H1 (cell line): ENCODE results near the gene DNAJA3. TPM values are rescaled to one million over a fixed set of nuclear protein-coding genes. Genes with fewer than 3 reads are reported as not detected.

ENCODE experiments used
- CTCF ChIA-PET: fragments of 300-600 bp; sonication (Branson Sonifier 250); formaldehyde crosslinking; loops from one replicate; lab custom pipeline; 2021; ENCODE audit not compliant: partially characterized antibody; lab: Charles Lee
- POLR2A ChIA-PET: fragments of 300-600 bp; sonication (Branson Sonifier 250); formaldehyde crosslinking; loops from one replicate; lab custom pipeline; 2021; ENCODE audit warnings: inconsistent platforms; ENCODE audit not compliant: partially characterized antibody; lab: Charles Lee
- DNase-seq, 2 experiments: peaks; one replicate each; pipeline versions ENCODE4 v3.0.0 to v3.0.0-alpha.2; 2010 to 2022; ENCODE audit warnings: low spot score in 2 of 2, low read depth in 1 of 2, mixed read lengths in 1 of 2
- FAIRE-seq: peaks from 2 replicates; lab custom pipeline; 2011; peaks lifted over from hg19 to GRCh38; lab: Jason Lieb, UNC
- H2AFZ ChIP-seq: 2 replicates; pipeline ENCODE4 v1.8.1; 2012; ENCODE audit warnings: low read length, inconsistent platforms
- H2AK5ac ChIP-seq: 2 replicates; pipeline ENCODE4 v1.6.1; 2013; ENCODE audit warnings: low read depth, low read length
- H2BK120ac ChIP-seq: replicated peaks from 2 replicates; pipeline ENCODE3; 2013; ENCODE audit warnings: low read depth, low read length, inconsistent platforms
- H2BK12ac ChIP-seq: 2 replicates; pipeline ENCODE4 v1.6.1; 2013; ENCODE audit warnings: low read depth, low read length
- H2BK15ac ChIP-seq: 2 replicates; pipeline ENCODE4 v1.6.1; 2013; ENCODE audit warnings: low read length
- H2BK20ac ChIP-seq: 2 replicates; pipeline ENCODE4 v1.6.1; 2013; ENCODE audit warnings: low read length
- H2BK5ac ChIP-seq: 2 replicates; pipeline ENCODE4 v1.6.1; 2013; ENCODE audit warnings: low read depth, low read length
- H3K14ac ChIP-seq: 2 replicates; pipeline ENCODE4 v1.6.1; 2013; ENCODE audit warnings: inconsistent platforms; ENCODE audit not compliant: insufficient read length
- H3K18ac ChIP-seq: 2 replicates; pipeline ENCODE4 v1.6.1; 2013; ENCODE audit warnings: low read length; ENCODE audit errors: extremely low read depth
- H3K23ac ChIP-seq: 2 replicates; pipeline ENCODE4 v1.6.1; 2013; ENCODE audit warnings: inconsistent platforms; ENCODE audit not compliant: insufficient read length
- H3K23me2 ChIP-seq: 2 replicates; pipeline ENCODE4 v1.6.1; 2013; ENCODE audit warnings: low read depth, low read length
- H3K27ac ChIP-seq: 2 replicates; pipeline ENCODE4 v1.6.1; 2011; ENCODE audit warnings: low read depth, low read length, inconsistent platforms
- H3K27me3 ChIP-seq, 4 experiments: replicated peaks in 1 of 4; 1 replicate in 1 of 4; 2 replicates in 3 of 4; pipeline versions ENCODE4 v1.6.1 to v1.8.1; 2011 to 2013; ENCODE audit warnings: low read length in 3 of 4, mild to moderate bottlenecking in 3 of 4, inconsistent platforms in 2 of 4, mixed read lengths in 2 of 4, moderate library complexity in 1 of 4; ENCODE audit not compliant: control insufficient read depth in 3 of 4, insufficient read depth in 3 of 4; ENCODE audit errors: extremely low read depth in 1 of 4
- H3K36me3 ChIP-seq, 4 experiments: 2 replicates each; pipeline versions ENCODE4 v1.6.1 to v1.8.1; 2011 to 2013; ENCODE audit warnings: mild to moderate bottlenecking in 4 of 4, low read length in 3 of 4, moderate library complexity in 2 of 4, control low read depth in 1 of 4, inconsistent platforms in 1 of 4; ENCODE audit not compliant: insufficient read depth in 4 of 4, control insufficient read depth in 2 of 4
- H3K4ac ChIP-seq: replicated peaks from 2 replicates; pipeline ENCODE3; 2013; ENCODE audit warnings: low read length, low read depth, mixed read lengths, inconsistent platforms; ENCODE audit not compliant: insufficient read length
- H3K4me1 ChIP-seq, 4 experiments: replicated peaks in 1 of 4; 1 replicate in 1 of 4; 2 replicates in 3 of 4; pipeline versions ENCODE4 v1.6.1 to v1.8.1; 2011 to 2013; ENCODE audit warnings: low read length in 3 of 4, inconsistent platforms in 2 of 4, mixed read lengths in 1 of 4; ENCODE audit not compliant: insufficient read depth in 4 of 4, control insufficient read depth in 3 of 4
- H3K4me2 ChIP-seq, 2 experiments: 2 replicates each; pipeline versions ENCODE4 v1.6.1 to v1.8.1; 2011 to 2013; ENCODE audit warnings: low read depth in 2 of 2, low read length in 2 of 2, control low read depth in 1 of 2, inconsistent platforms in 1 of 2, mild to moderate bottlenecking in 1 of 2; ENCODE audit not compliant: insufficient read depth in 1 of 2
- H3K4me3 ChIP-seq, 4 experiments: fragments of 200-600, 300-600 bp in 1 of 4; sonication (generic), shearing (Covaris generic), sonication (Bioruptor Twin) in 1 of 4; 2 replicates each; pipeline versions ENCODE4 v1.5.1 to v1.8.1; 2011 to 2016; ENCODE audit warnings: low read length in 4 of 4, low read depth in 3 of 4, control low read depth in 2 of 4, inconsistent platforms in 2 of 4, mild to moderate bottlenecking in 2 of 4, mixed read lengths in 1 of 4, moderate library complexity in 1 of 4; ENCODE audit not compliant: insufficient read depth in 2 of 4; ENCODE audit errors: extremely low read depth in 1 of 4
- H3K56ac ChIP-seq: replicated peaks from 2 replicates; pipeline ENCODE3; 2013; ENCODE audit warnings: low read depth, mild to moderate bottlenecking, mixed read lengths, low read length, inconsistent platforms; ENCODE audit not compliant: insufficient read length
- H3K79me1 ChIP-seq: 2 replicates; pipeline ENCODE4 v1.6.1; 2013; ENCODE audit warnings: low read depth, low read length, control low read depth
- H3K79me2 ChIP-seq, 2 experiments: 2 replicates each; pipeline versions ENCODE4 v1.6.1 to v1.8.1; 2012 to 2013; ENCODE audit warnings: low read length in 2 of 2, mild to moderate bottlenecking in 2 of 2, inconsistent platforms in 1 of 2; ENCODE audit not compliant: insufficient read depth in 2 of 2, control insufficient read depth in 1 of 2
- H3K9ac ChIP-seq, 4 experiments: replicated peaks in 1 of 4; 1 replicate in 1 of 4; 2 replicates in 3 of 4; pipeline versions ENCODE4 v1.6.1 to v1.8.1; 2011 to 2013; ENCODE audit warnings: low read depth in 3 of 4, low read length in 3 of 4, control low read depth in 2 of 4, mild to moderate bottlenecking in 2 of 4, moderate library complexity in 2 of 4, inconsistent platforms in 1 of 4; ENCODE audit errors: extremely low read depth in 1 of 4
- H3K9me3 ChIP-seq, 2 experiments: 2 replicates each; pipeline versions ENCODE4 v1.6.1 to v1.8.1; 2012 to 2013; ENCODE audit warnings: mild to moderate bottlenecking in 2 of 2, moderate library complexity in 2 of 2, control low read depth in 1 of 2, inconsistent platforms in 1 of 2, low read depth in 1 of 2, low read length in 1 of 2, mixed read lengths in 1 of 2; ENCODE audit not compliant: insufficient read depth in 2 of 2
- H4K20me1 ChIP-seq, 2 experiments: replicated peaks in 1 of 2; 2 replicates each; pipeline versions ENCODE3 to v1.8.1; 2011 to 2013; ENCODE audit warnings: inconsistent platforms in 2 of 2, low read length in 2 of 2, mild to moderate bottlenecking in 1 of 2; ENCODE audit not compliant: insufficient read depth in 2 of 2, control insufficient read depth in 1 of 2
- H4K5ac ChIP-seq: 2 replicates; pipeline ENCODE4 v1.6.1; 2013; ENCODE audit warnings: low read length, low read depth, mixed read lengths, inconsistent platforms; ENCODE audit not compliant: insufficient read length
- H4K8ac ChIP-seq: 2 replicates; pipeline ENCODE4 v1.8.0; 2013; ENCODE audit warnings: mild to moderate bottlenecking, moderate library complexity, low read length, inconsistent platforms; ENCODE audit not compliant: insufficient read depth; ENCODE audit errors: extremely low read depth
- H4K91ac ChIP-seq: replicated peaks from 2 replicates; pipeline ENCODE3; 2013; ENCODE audit warnings: low read length, mixed read lengths, inconsistent platforms; ENCODE audit not compliant: insufficient read length
- WGBS, 2 experiments: shearing (Covaris generic) in 1 of 2; methylation state at CpG; one replicate each; pipeline versions ENCODE4 v1.1.6 to v1.1.7; 2013 to 2015; ENCODE audit warnings: low lambda C conversion rate in 2 of 2, mixed read lengths in 2 of 2, inconsistent platforms in 1 of 2, low coverage in 1 of 2, missing lambda C conversion rate in 1 of 2; ENCODE audit not compliant: insufficient replicate concordance in 2 of 2, insufficient coverage in 1 of 2, insufficient read length in 1 of 2; ENCODE audit errors: extremely low coverage in 1 of 2, missing lambda C conversion rate in 1 of 2; 5-methylcytosine and 5-hydroxymethylcytosine counted together
- polyA plus RNA-seq, 7 experiments: library from polyadenylated mRNA; depleted of rRNA in 3 of 7; stranded (reverse) in 5 of 7; unstranded in 2 of 7; fragments of >200 nt in 5 of 7; fragments of 200-250 nt in 2 of 7; gene quantifications; 1 replicate in 5 of 7; 2 replicates in 1 of 7; 4 replicates in 1 of 7; pipeline versions ENCODE4 v1.2.1 to v1.2.3, GENCODE V29; 2011 to 2013; ENCODE audit warnings: missing spikeins in 2 of 7, mixed read lengths in 2 of 7
- total RNA-seq: library from RNA; stranded (reverse); fragmentation: NEBNext Ultra II Directional; extraction: Animal tissue kit (Norgen Biotek cat#: 25700); gene quantifications from 2 replicates; pipeline ENCODE4 v1.2.1, GENCODE V29; 2021

The DNAJA3 gene
- total and polyA plus RNA-seq, 2 of the 8 experiments (the other 6 are each of a cell fraction or from before 2014, with no cell fraction given) = 37.3 to 59.1 TPM

GRCh38 chr16:4426722-4427372 lies 1.2 kb downstream of the DNAJA3 start:
- no peak overlapping the region for H3K56ac ChIP-seq
- H2BK20ac ChIP-seq = no peak overlapping the region
- H3K27me3 ChIP-seq = no peaks in the 10 kb centered on the region
- H3K23ac ChIP-seq = no peak overlapping the region
- H2AFZ ChIP-seq = no peak overlapping the region
- no peak overlapping the region for H2BK5ac ChIP-seq
- peaks cover 5% of the 10 kb centered on the region; the same call in 1 of the 2 replicates for H3K79me1 ChIP-seq
- H2BK15ac ChIP-seq = no peak overlapping the region
- 92% methylated on average over 11 of the region's 12 CpGs; no CpG with 5 or more reads in 1 of the 2 experiments for WGBS, 2 experiments
- H2BK120ac ChIP-seq = no peak overlapping the region
- FAIRE-seq (no peak), DNase-seq (no peak)
- H3K4ac ChIP-seq = no peak overlapping the region
- peak overlapping the region; percentile 88 to 94 for H3K4me2 ChIP-seq
- H3K23me2 ChIP-seq = peaks cover 8% of the 10 kb centered on the region
- H4K91ac ChIP-seq = no peak overlapping the region
- H4K5ac ChIP-seq = no peak overlapping the region
- no peak overlapping the region for H3K18ac ChIP-seq
- H3K9me3 ChIP-seq = no peaks in the 10 kb centered on the region
- no peak overlapping the region for H2BK12ac ChIP-seq
- CTCF ChIA-PET = interaction anchor here (1.0 to 1.8 kb wide), 2 partner anchors 24 to 173 kb away, joined by 3 to 10 read pairs; no protein-coding TSS in a partner anchor
- peak overlapping the region in 3 of 4 experiments; percentile 91 to 98 (median 95); a peak in 4 of 7 replicates for H3K9ac ChIP-seq
- POLR2A ChIA-PET = interaction anchor here (0.8 to 1.8 kb wide), 6 partner anchors 10 to 33 kb away, joined by 3 to 8 read pairs (median 4); partner anchors contain the start of gene CORO7
- H4K8ac ChIP-seq = no peak overlapping the region
- peaks cover 0 to 7% of the 10 kb centered on the region in 2 experiments for H4K20me1 ChIP-seq
- H3K36me3 ChIP-seq = peaks cover 0 to 2% (median 0%) of the 10 kb centered on the region in 4 experiments; a peak in 1 of 8 replicates
- no peak overlapping the region for H3K27ac ChIP-seq
- no peak overlapping the region for H2AK5ac ChIP-seq
- peak overlapping the region; percentile 73 to 98 (median 86); a peak in 7 of 8 replicates for H3K4me3 ChIP-seq
- peaks cover 21 to 35% of the 10 kb centered on the region in 2 experiments for H3K79me2 ChIP-seq
- H3K4me1 ChIP-seq = peaks cover 0 to 5% (median 2%) of the 10 kb centered on the region in 4 experiments; a peak in 3 of 7 replicates
- H3K14ac ChIP-seq = no peak overlapping the region
